ENCODE data around the gene EML4.
"Not testable (repeated sequence)": the region's sequence is repeated elsewhere in the genome, so short reads cannot be mapped to it uniquely, and the experiment has no call there.

The EML4 gene

DNA sequence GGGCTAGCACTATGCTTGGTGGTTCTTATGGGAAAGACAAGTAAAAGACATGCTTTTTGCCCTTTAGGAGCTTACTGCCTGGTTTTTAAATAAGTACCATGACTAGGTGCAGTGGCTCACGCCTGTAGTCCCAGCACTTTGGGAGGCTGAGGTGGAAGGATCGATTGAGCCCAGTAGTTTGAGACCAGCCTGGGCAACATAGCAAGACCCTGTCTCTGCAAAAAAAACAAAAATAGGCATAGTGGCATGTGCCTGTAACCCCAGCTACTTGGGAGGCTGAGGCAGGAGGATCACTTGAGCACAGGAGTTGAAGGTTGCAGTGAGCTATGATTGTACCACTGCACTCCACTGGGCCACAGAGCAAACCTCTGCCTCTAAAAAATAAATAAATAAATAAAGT is 4.3 kb downstream of the EML4 start:
- DNase-seq, result not testable (repeated sequence)

DNA sequence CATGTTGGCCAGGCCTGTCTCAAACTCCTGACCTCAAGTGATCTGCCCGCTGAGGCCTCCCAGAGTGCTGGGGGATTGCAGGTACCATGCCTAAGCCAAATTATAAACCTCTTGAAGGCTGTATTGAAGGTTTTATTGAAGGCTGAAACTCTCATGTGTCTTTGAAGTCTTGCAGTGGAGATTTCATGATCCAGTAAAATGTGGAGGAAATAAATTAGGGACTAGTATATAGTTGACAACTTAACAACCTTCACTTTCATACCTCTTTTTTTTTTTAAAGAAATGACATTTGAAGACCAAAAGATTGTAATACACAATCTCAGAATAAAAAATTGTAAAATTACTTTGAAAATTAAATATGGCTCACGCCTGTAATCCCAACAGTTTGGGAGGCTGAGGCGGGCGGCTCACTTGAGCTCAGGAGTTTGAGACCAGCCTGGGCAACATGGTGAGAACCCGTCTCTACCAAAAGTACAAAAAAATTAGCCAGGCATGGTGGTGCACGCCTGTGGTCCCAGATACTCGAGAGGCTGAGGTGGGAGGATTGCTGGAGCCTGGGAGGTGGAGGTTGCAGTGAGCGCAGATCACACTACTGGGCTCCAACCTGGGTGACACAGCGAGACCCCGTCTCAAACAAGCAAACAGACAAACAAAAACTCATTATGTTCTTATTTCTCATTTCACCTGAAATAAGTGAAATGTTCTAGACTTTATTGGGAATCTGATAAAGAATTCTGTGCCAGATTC is 8.0 kb downstream of the EML4 start:
- DNase-seq, result no peak

DNA sequence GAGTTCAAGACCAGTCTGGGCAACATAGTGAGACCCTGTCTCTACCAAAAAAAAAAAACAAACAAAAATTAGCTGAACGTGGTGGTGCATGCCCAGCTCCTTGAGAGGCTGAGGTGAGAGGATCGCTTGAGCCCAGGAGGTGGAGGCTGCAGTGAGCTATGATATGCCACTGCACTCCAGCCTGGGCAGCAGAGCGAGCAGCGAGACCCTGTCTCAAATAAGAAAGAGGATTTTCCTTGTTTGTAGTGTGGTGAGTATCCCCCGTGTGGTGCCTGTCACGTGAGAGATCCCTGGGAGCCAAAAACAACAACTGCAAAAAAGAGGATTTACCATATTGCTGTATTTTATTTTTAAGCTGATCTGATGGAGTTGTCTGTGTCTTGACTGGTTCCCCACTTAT is 9.2 kb downstream of the EML4 start:
- no peak for DNase-seq

DNA sequence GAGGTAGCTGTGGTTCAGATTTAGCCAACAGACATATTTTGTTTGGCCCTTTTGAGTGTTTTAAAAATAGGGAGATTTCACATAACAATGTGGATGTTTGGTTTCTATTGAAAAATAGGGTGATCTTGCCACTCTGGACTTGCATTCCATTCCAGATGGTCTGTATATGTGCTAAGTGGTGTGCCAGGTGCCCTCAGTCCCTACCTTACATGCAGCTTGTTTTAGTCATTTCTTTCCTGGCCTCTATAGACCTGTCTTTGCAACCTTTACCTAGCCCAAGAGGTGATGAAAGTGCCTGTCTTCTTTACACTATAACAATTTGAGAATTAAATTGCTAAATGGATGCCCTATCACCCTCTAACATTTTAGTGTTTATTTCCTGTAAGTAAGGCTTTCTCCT is 11.1 kb downstream of the EML4 start:
- no peak for DNase-seq

DNA sequence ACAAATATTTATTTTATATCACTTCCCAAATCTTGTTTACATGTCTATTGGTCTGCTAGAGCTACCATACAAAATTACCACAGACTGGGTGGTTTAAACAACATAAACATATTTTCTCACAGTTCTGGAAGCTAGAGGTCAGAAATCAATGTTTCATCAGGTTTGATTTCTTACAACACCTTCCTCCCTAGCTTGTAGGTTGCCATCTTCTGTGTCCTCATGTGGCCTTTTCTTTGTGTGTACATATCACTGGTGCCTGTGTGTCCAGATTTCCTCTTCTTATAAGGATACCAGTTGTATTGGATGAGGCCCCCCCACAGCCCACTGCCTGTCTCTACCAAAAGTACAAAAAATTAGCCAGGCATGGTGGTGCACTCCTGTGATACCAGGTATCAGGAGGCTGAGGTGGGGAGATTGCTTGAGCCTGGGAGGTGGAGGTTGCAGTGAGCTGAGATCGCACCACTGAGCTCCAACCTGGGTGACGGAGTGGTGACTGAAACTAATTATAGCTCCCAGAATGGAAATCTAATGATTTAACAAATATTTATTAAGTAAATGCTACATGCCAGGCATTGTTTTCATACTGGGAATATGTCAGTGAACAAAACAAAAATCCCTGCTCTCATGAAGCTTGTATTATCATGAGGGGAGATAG is 13.6 kb downstream of the EML4 start:
- DNase-seq, result peak; percentile 66

DNA sequence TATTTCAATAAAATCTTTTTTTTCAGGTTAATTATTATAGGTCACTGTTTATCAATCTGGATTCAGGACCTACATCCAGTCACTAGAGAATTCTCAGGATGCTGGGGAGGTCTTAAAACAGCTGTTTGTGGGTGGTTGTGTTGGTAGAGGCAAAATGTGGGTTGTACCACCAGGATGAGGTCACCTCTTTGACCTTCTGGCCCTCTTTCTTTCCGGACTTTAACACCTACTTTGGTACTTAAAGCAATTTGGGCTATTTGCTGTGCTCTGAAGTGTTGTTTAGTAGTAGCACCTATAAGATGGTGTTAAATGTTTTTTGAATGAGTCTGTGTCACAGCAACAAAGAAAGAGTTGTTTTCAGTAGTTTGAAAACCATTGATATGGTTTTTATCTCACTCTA is 14.6 kb downstream of the EML4 start:
- DNase-seq, result no peak

DNA sequence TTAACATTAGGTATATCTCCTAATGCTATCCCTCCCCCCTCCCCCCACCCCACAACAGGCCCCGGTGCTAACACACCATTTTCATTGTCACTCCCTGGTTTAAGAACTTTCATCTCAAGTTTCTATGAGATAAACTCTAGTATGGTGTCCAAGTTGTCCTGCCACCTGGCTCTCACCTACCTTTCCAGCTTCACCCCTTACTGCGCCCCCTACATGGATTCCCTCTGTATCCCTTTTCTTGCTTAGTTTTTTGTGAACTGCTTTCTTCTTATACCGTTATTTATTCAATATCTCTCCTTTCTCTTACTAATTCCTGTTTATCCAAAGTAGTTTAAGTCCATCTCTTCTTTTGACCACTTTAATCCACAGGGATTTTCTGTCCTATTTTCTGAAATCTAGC is 15.2 kb downstream of the EML4 start:
- no peak for DNase-seq

DNA sequence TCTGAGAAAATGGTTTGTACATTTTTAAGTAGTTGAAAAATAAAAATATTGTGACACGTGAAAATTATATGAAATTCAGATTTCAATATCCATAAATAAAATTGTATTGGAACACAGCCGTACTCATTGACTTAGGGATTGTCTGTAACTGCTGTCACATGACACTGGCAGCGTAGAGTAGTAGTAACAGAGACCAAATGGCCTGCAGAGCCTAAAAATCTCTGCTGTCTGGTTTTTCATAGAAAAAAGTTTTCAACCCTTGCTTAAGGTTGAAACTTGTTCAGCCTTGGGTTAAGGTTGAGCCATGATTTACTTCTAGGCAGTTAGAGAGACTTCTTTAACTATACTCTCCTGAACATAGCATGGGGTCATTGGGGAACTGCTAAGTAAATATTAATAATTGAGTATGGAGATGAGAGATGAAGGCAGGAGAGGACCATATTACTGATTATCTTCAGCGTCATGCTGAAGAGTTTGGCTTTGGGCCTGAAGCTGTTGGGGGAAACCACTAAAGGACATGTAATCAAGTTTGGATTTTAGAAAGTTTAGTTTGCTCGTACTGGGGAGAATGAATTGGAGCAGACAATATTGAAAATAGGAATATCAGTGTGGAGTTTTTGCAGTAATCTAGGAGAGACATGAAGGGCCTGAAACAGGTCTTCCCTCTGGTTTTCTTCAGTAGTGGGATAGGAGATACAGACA is 16.2 kb downstream of the EML4 start:
- DNase-seq, result no peak

DNA sequence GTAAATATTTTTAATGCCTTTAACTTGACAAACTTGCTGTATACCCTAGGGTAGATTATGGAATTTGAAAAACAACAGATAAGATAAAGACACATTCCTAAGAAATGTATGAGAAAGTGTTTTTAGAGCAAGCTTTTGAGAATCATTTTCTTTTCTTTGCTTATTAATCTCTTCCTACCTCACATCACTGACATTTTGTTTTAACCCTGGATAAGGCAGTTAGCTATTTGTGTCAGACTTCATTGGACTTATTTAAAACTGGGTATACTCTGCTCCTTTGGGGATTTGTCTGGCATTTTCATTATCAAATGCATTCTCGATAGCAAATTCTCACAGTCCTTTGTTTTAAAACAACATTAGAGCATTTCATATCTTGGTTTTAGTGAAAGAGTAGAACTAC is 17.2 kb downstream of the EML4 start:
- no peak for DNase-seq

DNA sequence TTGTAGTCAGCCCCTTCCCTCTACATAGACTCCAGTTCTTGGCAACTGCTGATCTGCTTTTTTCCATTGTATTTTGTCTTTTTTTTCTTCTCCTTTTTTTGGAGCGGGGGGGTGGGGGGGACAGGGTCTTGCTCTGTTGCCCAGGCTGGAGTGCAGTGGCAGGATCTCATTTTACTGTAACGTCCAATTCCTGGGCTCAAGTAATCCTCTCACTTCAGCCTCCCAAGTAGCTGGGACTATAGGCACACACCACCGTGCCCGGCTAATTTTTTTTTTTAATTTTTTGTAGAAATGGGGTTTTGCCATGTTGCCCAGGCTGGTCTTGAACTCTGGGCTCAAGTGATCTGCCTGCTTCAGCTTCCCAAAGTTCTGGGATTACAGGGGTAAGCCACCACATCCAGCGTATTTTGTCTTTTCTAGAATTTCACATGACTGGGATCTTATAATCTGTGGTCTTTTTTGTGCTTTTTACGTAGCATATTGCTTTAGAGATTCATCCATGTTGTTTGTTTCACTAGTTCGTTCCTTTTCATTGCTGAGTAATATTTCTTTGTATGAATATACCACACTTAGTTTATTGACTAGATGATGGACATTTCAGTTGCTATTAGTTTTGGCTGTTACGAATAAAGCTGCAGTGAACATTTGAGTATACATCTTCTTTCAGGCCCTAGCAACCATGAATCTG is 17.9 kb downstream of the EML4 start:
- no peak for DNase-seq

DNA sequence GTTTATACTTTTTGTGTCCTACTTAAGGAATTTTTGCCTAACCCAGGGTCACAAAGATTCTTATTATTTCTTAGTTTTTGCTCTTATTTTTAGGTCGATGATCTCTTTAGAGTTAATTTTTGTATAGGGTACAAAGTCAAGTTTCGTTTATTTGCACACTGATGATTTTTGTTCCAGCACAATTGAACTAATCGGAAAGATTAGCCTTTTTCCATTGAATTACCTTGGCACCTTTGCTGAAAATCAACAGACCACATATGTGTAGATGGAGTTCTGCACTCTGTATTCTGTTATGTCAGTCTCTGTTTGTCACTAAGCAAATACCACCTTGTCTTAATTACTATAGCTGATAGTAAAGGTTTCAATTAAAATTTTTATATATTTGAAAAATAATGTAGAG is 18.7 kb downstream of the EML4 start:
- no peak for DNase-seq

DNA sequence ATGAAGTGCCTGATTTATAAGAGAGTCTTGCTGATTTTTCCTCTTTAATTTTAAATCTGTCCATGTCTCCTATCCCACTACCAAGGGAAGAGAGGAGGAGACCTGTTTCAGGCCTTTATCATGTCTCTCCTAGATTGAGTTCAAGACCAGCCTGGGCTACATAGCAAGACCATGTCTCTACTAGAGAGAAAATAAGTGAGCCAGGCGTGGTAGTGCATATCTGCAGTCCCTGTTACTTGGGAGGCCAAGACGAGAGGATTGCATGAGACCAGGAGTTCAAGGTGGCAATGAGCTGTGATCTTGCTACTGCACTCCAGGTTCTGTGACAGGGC is 20.0 kb downstream of the EML4 start:
- DNase-seq, result no peak

DNA sequence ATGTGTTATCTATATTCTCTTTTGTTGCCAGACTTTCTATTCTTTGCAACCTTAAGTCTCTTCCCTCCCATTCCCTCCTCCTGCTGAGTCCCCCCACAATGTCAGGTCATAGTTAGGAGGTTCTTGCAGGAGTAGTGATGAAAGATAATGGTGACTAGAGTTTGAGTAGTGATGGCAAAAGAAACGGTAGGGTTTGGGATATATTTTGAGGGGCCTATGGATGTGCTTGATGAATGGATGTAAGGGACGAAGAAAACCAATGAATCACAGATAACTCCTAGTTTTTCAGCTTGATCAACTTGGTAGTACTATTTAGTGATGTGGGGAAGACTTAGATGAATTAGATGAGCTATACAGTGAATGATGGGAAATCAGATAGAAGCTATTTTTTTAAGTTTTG is 21.0 kb downstream of the EML4 start:
- no peak for DNase-seq

DNA sequence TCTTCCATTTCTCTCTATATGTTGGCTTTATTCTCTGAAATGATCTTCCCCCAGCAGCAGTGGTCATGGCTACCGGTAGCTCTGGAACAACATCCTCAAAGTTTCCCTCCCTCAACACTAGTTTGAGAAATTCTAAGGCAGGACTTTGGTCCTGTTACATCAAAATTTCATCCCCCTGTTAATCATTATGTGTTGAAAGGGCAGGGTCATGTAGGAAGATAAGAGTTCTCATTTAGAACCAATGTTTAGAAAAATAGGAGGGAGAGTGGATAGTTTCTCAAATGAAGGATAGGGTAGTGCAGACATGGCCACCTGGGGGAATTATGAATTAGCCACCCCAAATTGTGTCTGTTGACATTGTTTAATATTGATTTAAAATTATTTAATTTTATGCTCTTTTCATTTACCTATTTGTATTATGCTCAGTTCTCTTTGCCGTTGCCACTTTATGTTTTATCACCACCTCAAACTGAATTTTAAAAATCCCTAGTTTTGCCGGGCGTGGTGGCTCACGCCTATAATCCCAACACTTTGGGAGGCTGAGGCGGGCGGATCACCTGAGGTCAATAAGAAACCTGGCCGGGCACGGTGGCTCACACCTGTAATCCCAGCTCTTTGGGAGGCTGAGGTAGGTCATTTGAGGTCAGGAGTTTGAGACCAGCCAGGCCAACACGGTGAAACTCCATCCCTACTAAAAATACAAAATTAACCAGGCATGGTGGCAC is 22.3 kb downstream of the EML4 start:
- DNase-seq, result no peak

DNA sequence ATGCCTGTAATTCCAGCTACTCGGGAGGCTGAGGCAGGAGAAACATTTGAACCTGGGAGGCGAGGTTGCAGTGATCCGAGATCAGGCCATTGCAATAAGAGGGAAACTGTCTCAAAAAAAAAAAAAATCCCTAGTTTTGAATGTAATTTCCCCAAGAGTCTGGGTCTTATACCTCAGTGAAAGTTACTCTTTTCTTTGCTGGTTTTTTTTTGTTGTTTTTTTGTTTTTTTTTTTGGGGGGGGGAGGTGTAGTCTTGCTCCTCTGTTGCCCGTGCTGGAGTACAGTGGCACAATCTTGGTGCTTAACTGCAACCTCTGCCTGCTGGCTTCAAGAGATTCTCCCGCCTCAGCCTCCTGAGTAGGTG is 22.8 kb downstream of the EML4 start:
- DNase-seq, result no peak

DNA sequence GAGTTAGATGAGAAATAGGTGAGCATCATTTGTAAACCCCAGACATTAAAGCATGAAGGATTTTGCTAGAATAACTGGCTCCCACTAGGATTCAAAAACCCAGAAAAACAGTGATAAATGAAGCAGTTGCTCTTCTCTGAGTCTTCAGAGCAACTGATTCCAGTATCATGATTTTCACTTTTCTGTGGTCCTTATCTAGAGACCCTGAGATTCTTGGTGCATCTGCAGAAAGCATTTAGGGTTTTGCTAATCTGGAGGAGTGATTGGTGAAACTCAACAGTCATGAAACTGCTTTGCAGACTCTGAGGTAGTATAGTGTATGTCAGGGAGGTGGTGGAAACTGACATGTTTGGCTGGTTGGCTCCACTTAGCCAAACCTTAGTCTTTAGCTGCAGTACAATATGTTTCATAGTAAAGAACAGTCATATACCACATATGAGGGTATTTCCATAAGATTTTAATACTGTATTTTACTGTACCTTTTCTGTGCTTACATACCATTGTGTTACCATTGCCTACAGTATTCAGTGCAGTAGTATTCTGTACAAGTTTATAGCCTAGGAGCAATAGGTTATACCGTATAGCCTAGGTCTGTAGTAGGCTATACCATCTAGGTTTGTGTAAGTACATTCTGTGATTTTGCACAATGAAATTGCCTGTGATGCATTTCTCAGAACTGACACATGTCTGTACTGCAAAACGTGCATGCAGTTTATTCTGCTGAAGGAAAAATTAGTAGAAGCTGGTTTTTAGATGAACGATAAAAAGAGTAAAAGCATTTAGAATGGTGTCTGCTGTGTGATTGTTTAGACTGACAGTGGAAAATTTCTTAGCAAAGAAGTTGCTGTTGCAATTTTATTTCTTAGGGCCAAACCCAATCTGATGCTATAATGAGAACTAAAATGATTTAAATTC is 23.8 kb downstream of the EML4 start:
- no peak for DNase-seq

DNA sequence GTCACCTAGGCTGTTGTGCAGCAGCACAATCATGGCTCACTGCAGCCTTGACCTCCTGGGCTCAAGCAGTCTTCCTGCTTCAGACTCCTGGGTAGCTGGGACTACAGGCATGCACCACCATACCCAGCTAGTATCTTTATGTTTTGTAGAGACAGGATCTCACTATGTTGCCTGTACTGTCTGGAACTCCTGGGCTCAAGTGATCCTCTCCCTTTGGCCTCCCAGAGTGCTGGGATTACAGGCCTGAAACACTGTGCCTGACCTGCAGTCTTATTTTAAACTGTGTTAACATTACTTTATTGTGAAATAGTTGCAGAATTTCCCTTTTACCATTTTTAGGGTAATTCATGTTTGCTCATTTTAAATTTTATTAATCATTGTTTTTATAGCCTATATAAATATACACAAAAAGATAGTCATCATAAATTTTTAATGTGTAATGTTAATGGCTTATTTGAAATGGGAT is 24.6 kb downstream of the EML4 start:
- DNase-seq, result no peak

DNA sequence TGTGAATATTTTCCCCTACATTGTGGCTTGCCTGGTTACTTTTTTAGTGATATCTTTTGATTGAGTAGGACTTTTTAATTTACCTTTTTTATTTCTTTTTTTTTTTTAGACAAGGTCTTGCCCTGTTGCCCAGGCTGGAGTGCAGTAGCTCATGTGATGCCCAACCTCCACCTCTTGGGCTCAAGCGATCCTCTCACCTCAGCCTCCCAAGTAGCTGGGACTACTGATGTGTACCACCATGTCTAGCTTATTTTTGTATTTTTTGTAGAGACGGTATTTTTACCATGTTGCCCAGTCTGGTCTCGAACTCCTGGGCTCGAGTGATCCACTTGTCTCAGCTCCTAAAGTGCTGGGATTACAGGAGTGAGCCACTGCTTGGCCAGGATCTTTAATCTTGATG is 25.3 kb downstream of the EML4 start:
- no peak for DNase-seq

DNA sequence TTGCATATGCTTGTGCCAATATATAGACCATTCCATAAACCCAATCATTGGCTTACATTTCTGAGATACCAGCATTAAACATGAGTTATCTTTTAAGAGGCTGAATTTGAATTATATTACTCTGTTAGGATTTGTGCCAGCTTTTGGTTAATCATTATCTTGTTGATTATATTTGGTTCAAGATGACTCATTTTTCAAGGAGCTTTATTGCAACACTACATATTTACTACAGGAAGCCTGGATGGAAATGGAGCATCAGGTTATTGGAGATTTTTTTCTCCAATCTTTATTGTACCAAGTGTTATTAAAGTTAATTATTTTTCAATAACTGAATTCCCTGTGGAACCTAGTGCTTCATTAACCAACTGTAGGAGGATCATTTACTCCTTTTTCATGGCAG is 26.4 kb downstream of the EML4 start:
- DNase-seq, result no peak

DNA sequence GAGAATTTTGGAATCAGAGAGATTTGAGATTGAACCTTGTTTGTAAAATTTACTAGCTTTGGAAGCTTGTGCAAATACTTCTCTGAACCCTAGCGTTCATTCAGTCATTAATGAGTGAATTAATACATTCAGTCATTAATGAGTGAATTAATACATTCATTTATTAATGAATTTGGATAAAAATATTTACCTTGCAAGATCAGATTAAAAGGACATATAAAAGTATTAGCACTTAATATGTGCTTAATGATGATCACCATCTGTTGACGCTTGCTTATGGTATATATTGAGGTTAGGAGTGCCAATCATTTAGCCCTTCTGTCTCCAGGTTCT is 26.9 kb downstream of the EML4 start:
- DNase-seq, result no peak

DNA sequence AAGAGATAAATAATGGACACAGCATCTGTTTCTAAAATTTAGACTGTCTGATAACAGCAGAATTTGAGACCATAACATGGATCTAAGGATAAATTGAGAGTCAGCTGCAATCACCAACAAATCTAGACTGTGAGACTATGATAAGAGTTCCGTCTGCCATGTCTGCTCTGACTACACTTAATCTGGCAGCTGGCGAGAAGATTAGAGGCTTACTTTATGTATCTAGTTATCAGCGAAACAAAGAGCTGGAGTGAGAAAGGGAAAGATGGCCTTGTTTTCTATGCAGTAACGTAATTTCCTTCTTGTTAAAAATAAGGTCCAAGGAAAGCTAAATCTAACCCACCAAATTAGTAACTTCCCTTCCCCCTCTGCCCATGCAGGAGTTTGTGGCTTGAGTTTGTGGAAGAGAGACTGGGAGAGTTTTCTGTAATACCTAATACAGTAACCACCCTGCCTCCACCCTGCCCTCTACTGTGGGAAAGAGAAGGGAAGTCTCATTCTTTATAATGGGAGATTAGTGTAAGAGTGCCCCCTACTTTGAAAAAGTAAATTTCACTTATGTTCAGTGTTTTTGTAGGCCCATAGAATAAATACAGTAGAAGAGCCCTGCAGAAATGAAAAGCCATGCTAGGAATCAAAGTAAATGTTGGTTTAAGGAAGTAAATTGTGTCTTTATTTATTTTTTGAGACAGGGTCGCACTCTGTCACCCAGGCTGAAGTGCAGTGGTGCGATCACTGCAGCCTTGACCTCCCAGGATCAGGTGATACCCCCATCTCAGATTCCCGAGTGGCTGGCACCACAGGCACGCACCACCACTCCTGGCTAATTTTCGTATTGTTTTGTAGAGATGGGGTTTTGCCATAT is 27.5 kb downstream of the EML4 start:
- peak; percentile 22 for DNase-seq

Data from COR-L47 (cell line).